Measurements from ENCODE around the gene P4HTM. TPM values are rescaled to one million over a fixed set of nuclear protein-coding genes. Genes with fewer than 3 reads are reported as not detected.

The P4HTM gene
- total and polyA plus RNA-seq, 2 of the 8 experiments (the other 6 are each of a cell fraction or from before 2014, with no cell fraction given), result 19.1 to 25.4 TPM

DNA sequence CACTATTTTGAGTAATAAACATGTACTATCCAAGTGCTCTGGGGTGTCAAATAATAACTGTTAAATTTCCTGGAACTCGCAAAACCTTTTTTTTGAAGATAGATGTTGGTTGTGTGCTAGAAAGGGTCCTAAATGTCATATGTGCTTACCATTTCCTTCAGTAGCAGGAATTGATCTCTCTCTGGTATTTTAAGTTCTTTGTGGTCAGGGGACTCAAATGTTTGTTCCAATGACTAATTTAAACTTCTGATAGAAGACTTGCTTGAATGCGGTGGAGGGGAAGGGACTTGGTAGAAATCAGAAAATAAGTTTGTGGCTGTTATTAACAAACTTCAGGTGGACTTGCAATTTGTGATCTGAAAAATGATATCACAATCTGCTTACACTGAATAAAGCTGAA lies 44.6 kb upstream of the P4HTM start:
- Histone ChIP-seq H3K79me1 (ENCODE audit: low read depth, low read length) (peaks cover 5% of the 10 kb centered on the region; the same call in 1 of the 2 replicates), H4K20me1 (replicated peaks in 1 of 2; ENCODE audit: control insufficient read depth in 1 of 2, insufficient read depth in 2 of 2, low read length in 2 of 2) (peaks cover 2% of the 10 kb centered on the region in 2 experiments), H3K9me3 (ENCODE audit: insufficient read depth in 2 of 2, low read depth in 1 of 2, low read length in 1 of 2) (no peaks in the 10 kb centered on the region)
- TF ChIP-seq JUND (IDR thresholded peaks at IDR 0.05; ENCODE audit: low read length), result no peak
- no peak for TF ChIP-seq TEAD4 (IDR thresholded peaks at IDR 0.05; ENCODE audit: low read depth, low read length)
- no peak for TF ChIP-seq CREB1 (IDR thresholded peaks at IDR 0.05)
- TF ChIP-seq RBBP5 (IDR thresholded peaks at IDR 0.05; ENCODE audit: borderline replicate concordance, low read depth, low read length), result no peak
- no peak for TF ChIP-seq HDAC6 (IDR thresholded peaks at IDR 0.05; ENCODE audit: low read depth, low read length)
- TF ChIP-seq CBX5 (IDR thresholded peaks at IDR 0.05; ENCODE audit: low read depth, low read length), result no peak
- TF ChIP-seq RAD21 (IDR thresholded peaks at IDR 0.05 in 1 of 2, conservative IDR thresholded peaks at IDR 0.05 in 1 of 2; ENCODE audit: low read depth in 2 of 2, low read length in 2 of 2), result no peak
- TF ChIP-seq CBX8 (IDR thresholded peaks at IDR 0.05; ENCODE audit: borderline replicate concordance, low read depth, low read length), result no peak
- TF ChIP-seq, protein P1, sequence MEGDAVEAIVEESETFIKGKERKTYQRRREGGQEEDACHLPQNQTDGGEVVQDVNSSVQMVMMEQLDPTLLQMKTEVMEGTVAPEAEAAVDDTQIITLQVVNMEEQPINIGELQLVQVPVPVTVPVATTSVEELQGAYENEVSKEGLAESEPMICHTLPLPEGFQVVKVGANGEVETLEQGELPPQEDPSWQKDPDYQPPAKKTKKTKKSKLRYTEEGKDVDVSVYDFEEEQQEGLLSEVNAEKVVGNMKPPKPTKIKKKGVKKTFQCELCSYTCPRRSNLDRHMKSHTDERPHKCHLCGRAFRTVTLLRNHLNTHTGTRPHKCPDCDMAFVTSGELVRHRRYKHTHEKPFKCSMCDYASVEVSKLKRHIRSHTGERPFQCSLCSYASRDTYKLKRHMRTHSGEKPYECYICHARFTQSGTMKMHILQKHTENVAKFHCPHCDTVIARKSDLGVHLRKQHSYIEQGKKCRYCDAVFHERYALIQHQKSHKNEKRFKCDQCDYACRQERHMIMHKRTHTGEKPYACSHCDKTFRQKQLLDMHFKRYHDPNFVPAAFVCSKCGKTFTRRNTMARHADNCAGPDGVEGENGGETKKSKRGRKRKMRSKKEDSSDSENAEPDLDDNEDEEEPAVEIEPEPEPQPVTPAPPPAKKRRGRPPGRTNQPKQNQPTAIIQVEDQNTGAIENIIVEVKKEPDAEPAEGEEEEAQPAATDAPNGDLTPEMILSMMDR (IDR thresholded peaks at IDR 0.05; ENCODE audit: control extremely low read depth in 1 of 3, insufficient read depth in 1 of 3, low read depth in 1 of 3, low read length in 3 of 3), result no peak
- TF ChIP-seq SP1 (IDR thresholded peaks at IDR 0.05; ENCODE audit: low read depth, low read length), result no peak
- no peak for TF ChIP-seq SUZ12 (IDR thresholded peaks at IDR 0.05; ENCODE audit: low read length)
- TF ChIP-seq EGR1 (IDR thresholded peaks at IDR 0.05; ENCODE audit: borderline replicate concordance, low read depth, low read length), result no peak

More for the DNA sequence above, 44.6 kb upstream of the P4HTM start:
- WGBS, 2 experiments (ENCODE audit: extremely low coverage in 1 of 2, insufficient coverage in 1 of 2, insufficient read length in 1 of 2, insufficient replicate concordance in 2 of 2, low coverage in 1 of 2, low lambda C conversion rate in 2 of 2, missing lambda C conversion rate in 1 of 2), result 96% methylated on average over 2 of the region's 2 CpGs; no CpG with 5 or more reads in 1 of the 2 experiments
- Histone ChIP-seq H3K9ac (replicated peaks in 1 of 4; ENCODE audit: extremely low read depth in 1 of 4, low read depth in 3 of 4, low read length in 3 of 4) (no peak overlapping the region), H2BK15ac (ENCODE audit: low read length) (no peak overlapping the region), H3K56ac (replicated peaks; ENCODE audit: insufficient read length, low read depth, low read length) (no peak overlapping the region), H3K36me3 (ENCODE audit: control insufficient read depth in 2 of 4, insufficient read depth in 4 of 4, low read length in 3 of 4) (peaks cover 0 to 3% (median 0%) of the 10 kb centered on the region in 4 experiments; a peak in 4 of 8 replicates), H3K4me2 (ENCODE audit: insufficient read depth in 1 of 2, low read depth in 2 of 2, low read length in 2 of 2) (no peak overlapping the region), H4K91ac (replicated peaks; ENCODE audit: insufficient read length, low read length) (no peak overlapping the region), H3K23ac (ENCODE audit: insufficient read length) (no peak overlapping the region), H2BK120ac (replicated peaks; ENCODE audit: low read depth, low read length) (no peak overlapping the region), H4K5ac (ENCODE audit: insufficient read length, low read depth, low read length) (no peak overlapping the region), H2BK5ac (ENCODE audit: low read depth, low read length) (no peak overlapping the region), H3K4me1 (replicated peaks in 1 of 4; ENCODE audit: control insufficient read depth in 3 of 4, insufficient read depth in 4 of 4, low read length in 3 of 4) (peaks cover 0 to 7% (median 0%) of the 10 kb centered on the region in 4 experiments; a peak in 2 of 7 replicates), H3K23me2 (ENCODE audit: low read depth, low read length) (no peaks in the 10 kb centered on the region), H2BK12ac (ENCODE audit: low read depth, low read length) (no peak overlapping the region), H3K79me2 (ENCODE audit: control insufficient read depth in 1 of 2, insufficient read depth in 2 of 2, low read length in 2 of 2) (peaks cover 0 to 53% of the 10 kb centered on the region in 2 experiments; a peak in 2 of 4 replicates), H2AK5ac (ENCODE audit: low read depth, low read length) (no peak overlapping the region), H3K4ac (replicated peaks; ENCODE audit: insufficient read length, low read depth, low read length) (no peak overlapping the region), H4K8ac (ENCODE audit: extremely low read depth, insufficient read depth, low read length) (no peak overlapping the region), H3K4me3 (ENCODE audit: extremely low read depth in 1 of 4, insufficient read depth in 2 of 4, low read depth in 3 of 4, low read length in 4 of 4) (no peak overlapping the region), H2BK20ac (ENCODE audit: low read length) (no peak overlapping the region), H3K27me3 (replicated peaks in 1 of 4; ENCODE audit: control insufficient read depth in 3 of 4, extremely low read depth in 1 of 4, insufficient read depth in 3 of 4, low read length in 3 of 4) (no peaks in the 10 kb centered on the region), H3K27ac (ENCODE audit: low read depth, low read length) (no peak overlapping the region), H3K14ac (ENCODE audit: insufficient read length) (no peak overlapping the region), H2AFZ (ENCODE audit: low read length) (no peak overlapping the region), H3K18ac (ENCODE audit: extremely low read depth, low read length) (no peak overlapping the region)
- no peak for DNase-seq (ENCODE audit: low read depth in 1 of 2, low spot score in 2 of 2)
- CTCF ChIA-PET (ENCODE audit: partially characterized antibody), result no interaction called here
- no peak for FAIRE-seq
- POLR2A ChIA-PET (ENCODE audit: partially characterized antibody), result interaction anchor here (1.1 kb wide), 1 partner anchor 27 kb away, joined by 3 read pairs; the partner anchor contains the start of gene ARIH2

Measured in H1 (cell line).